Measurements from ENCODE around the gene TOPORS.

DNA sequence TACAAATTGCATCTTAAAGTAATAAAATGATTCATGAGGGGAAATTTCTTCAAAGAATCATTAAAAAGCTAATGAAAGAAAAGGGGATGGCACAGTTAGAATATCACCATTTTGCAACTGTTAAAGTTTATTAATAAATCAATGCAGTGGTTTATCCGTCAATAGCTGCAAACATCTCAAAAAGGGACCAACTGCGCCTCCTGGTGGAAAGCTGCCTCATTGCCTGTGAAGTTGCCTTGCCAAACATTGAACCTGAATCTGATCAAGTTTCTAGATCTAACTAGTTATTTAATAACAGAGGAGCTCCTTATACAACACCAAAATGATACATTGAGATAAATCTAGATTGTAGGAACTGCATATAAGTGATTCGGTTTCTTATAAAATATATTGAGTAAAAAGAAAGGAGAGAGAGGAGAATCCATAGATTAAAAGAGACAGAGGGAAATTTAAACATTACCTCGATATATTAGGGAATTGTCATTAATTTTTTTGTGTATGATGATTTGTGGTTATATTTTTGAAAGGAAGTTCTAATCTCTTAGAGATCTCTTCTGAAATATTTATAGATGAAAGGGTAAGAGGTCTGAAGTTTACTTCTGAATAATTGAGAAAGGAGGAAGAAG, 27.4 kb upstream of the TOPORS start:
- TF ChIP-seq TOX (CRISPR knock-in tag; IDR thresholded peaks at IDR 0.05; ENCODE audit: borderline replicate concordance) (no peak), ISL1 (CRISPR knock-in tag; IDR thresholded peaks at IDR 0.05) (no peak), PATZ1 (CRISPR knock-in tag; IDR thresholded peaks at IDR 0.05; ENCODE audit: borderline replicate concordance) (no peak), RARB (CRISPR knock-in tag; IDR thresholded peaks at IDR 0.05) (no peak), GLIS3 (CRISPR knock-in tag; IDR thresholded peaks at IDR 0.05) (no peak), SNAI2 (CRISPR knock-in tag; IDR thresholded peaks at IDR 0.05) (no peak), ARNTL (CRISPR knock-in tag; IDR thresholded peaks at IDR 0.05; ENCODE audit: borderline replicate concordance, low read depth) (no peak), CREB5 (CRISPR knock-in tag; IDR thresholded peaks at IDR 0.05; ENCODE audit: low read depth) (no peak)
- TF ChIP-seq, protein P1, sequence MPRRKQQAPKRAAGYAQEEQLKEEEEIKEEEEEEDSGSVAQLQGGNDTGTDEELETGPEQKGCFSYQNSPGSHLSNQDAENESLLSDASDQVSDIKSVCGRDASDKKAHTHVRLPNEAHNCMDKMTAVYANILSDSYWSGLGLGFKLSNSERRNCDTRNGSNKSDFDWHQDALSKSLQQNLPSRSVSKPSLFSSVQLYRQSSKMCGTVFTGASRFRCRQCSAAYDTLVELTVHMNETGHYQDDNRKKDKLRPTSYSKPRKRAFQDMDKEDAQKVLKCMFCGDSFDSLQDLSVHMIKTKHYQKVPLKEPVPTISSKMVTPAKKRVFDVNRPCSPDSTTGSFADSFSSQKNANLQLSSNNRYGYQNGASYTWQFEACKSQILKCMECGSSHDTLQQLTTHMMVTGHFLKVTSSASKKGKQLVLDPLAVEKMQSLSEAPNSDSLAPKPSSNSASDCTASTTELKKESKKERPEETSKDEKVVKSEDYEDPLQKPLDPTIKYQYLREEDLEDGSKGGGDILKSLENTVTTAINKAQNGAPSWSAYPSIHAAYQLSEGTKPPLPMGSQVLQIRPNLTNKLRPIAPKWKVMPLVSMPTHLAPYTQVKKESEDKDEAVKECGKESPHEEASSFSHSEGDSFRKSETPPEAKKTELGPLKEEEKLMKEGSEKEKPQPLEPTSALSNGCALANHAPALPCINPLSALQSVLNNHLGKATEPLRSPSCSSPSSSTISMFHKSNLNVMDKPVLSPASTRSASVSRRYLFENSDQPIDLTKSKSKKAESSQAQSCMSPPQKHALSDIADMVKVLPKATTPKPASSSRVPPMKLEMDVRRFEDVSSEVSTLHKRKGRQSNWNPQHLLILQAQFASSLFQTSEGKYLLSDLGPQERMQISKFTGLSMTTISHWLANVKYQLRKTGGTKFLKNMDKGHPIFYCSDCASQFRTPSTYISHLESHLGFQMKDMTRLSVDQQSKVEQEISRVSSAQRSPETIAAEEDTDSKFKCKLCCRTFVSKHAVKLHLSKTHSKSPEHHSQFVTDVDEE (CRISPR knock-in tag; IDR thresholded peaks at IDR 0.05): no peak
